K562 (cell line): Measurements from ENCODE around the gene YOD1. TPM values are rescaled to one million over a fixed set of nuclear protein-coding genes. Genes with fewer than 3 reads are reported as not detected.

ENCODE experiments used
- ATF1 ChIP-seq, 2 experiments: fragments of 450-650 bp in 1 of 2; IDR thresholded peaks; 2 replicates each; pipeline ENCODE4 v1.6.1; 2016; ENCODE audit warnings: missing compliant biosample characterization in 1 of 2, missing genetic modification characterization in 1 of 2
- CEBPG ChIP-seq, 3 experiments: fragments of 200-800 bp in 1 of 3; sonication (Bioruptor generic) in 1 of 3; sonication (generic) in 1 of 3; formaldehyde crosslinking in 1 of 3; IDR thresholded peaks in 2 of 3; conservative IDR thresholded peaks in 1 of 3; 2 replicates each; pipeline versions ENCODE4 v1.6.1 to v1.8.0; 2016 to 2022; ENCODE audit warnings: missing compliant biosample characterization in 2 of 3, missing genetic modification characterization in 2 of 3, mild to moderate bottlenecking in 1 of 3, missing genetic modification reagents in 1 of 3
- ESRRA ChIP-seq: fragments of 450-650 bp; IDR thresholded peaks from 2 replicates; pipeline ENCODE4 v1.6.1; 2014; ENCODE audit warnings: low read depth, mild to moderate bottlenecking, moderate library complexity, borderline replicate concordance
- GATAD2A ChIP-seq: fragments of 450-650 bp; IDR thresholded peaks from 2 replicates; pipeline ENCODE4 v1.6.1; 2017
- NCOA1 ChIP-seq: fragments of 450-650 bp; IDR thresholded peaks from 2 replicates; pipeline ENCODE4 v1.6.1; 2016; ENCODE audit warnings: low read depth
- NELFE ChIP-seq: IDR thresholded peaks from 2 replicates; pipeline ENCODE4 v1.6.1; 2011; ENCODE audit warnings: mild to moderate bottlenecking; ENCODE audit not compliant: insufficient read depth, insufficient read length
- POLR3A ChIP-seq: IDR thresholded peaks from 2 replicates; pipeline ENCODE4 v1.6.1; 2011; ENCODE audit warnings: borderline replicate concordance, mild to moderate bottlenecking, moderate library complexity; ENCODE audit not compliant: insufficient read length, insufficient read depth; ENCODE audit errors: extremely low read depth
- SRF ChIP-seq, 2 experiments: fragments of 250-450, 450-650 bp in 1 of 2; sonication (Bioruptor Pico) in 1 of 2; sonication (generic) in 1 of 2; formaldehyde crosslinking; IDR thresholded peaks; 2 replicates each; pipeline versions ENCODE4 v1.5.0 to v1.5.1; 2020 to 2022; ENCODE audit warnings: mild to moderate bottlenecking in 1 of 2, missing genetic modification reagents in 1 of 2
- TAF7 ChIP-seq: fragments of 450-650 bp; IDR thresholded peaks from 2 replicates; pipeline ENCODE4 v1.6.1; 2016; ENCODE audit warnings: missing genetic modification characterization, missing compliant biosample characterization
- ZNF253 ChIP-seq: fragments of 250-450 bp; sonication (Bioruptor Pico); conservative IDR thresholded peaks from 2 replicates; pipeline ENCODE4 v1.6.1; 2021; ENCODE audit warnings: mild to moderate bottlenecking
- ZNF263 ChIP-seq: sonication (generic); formaldehyde crosslinking; IDR thresholded peaks from 2 replicates; pipeline ENCODE4 v1.8.0; 2022; ENCODE audit warnings: mild to moderate bottlenecking, missing genetic modification reagents, borderline replicate concordance
- ZNF408 ChIP-seq: fragments of 250-450 bp; sonication (Bioruptor Pico); IDR thresholded peaks from 2 replicates; pipeline ENCODE4 v1.4.0; 2020; ENCODE audit warnings: low read depth, mild to moderate bottlenecking, moderate library complexity
- polyA plus RNA-seq, 8 experiments: library from polyadenylated mRNA; depleted of rRNA in 4 of 8; stranded (reverse) in 5 of 8; unstranded in 3 of 8; fragments of >200 nt; fragmentation: Nextera tagmentation in 2 of 8; fragmentation: Illumina TruSeq in 1 of 8; extraction: Ambion mirVana in 2 of 8; extraction: Trizol in 1 of 8; gene quantifications; 2 replicates each; pipeline versions ENCODE4 v1.2.1 to v1.2.3, GENCODE V29; 2011 to 2014; ENCODE audit warnings: inconsistent platforms in 1 of 8, missing spikeins in 1 of 8
- total RNA-seq, 7 experiments: library from RNA; depleted of rRNA in 6 of 7; stranded (reverse); fragments of >200 nt in 6 of 7; fragmentation: Illumina TruSeq in 2 of 7; extraction: Trizol in 2 of 7; gene quantifications; 2 replicates each; pipeline versions ENCODE4 v1.2.1 to v1.2.3, GENCODE V29; 2011 to 2021; ENCODE audit warnings: low replicate concordance in 1 of 7
- TF ChIP-seq, protein P1 (sequence below): fragments of 450-650 bp; formaldehyde crosslinking; IDR thresholded peaks from 2 replicates; pipeline ENCODE4 v1.4.0; 2020; ENCODE audit warnings: mild to moderate bottlenecking, mixed read lengths
- TF ChIP-seq, protein P2 (sequence below): fragments of 450-650 bp; IDR thresholded peaks from 2 replicates; pipeline ENCODE4 v1.6.1; 2017; ENCODE audit warnings: mild to moderate bottlenecking, moderate library complexity

Gene YOD1
- total and polyA plus RNA-seq, 9 of the 15 experiments (the other 6 are each of a cell fraction or from before 2014, with no cell fraction given): 18.2 to 78.1 (median 46.9) TPM

DNA sequence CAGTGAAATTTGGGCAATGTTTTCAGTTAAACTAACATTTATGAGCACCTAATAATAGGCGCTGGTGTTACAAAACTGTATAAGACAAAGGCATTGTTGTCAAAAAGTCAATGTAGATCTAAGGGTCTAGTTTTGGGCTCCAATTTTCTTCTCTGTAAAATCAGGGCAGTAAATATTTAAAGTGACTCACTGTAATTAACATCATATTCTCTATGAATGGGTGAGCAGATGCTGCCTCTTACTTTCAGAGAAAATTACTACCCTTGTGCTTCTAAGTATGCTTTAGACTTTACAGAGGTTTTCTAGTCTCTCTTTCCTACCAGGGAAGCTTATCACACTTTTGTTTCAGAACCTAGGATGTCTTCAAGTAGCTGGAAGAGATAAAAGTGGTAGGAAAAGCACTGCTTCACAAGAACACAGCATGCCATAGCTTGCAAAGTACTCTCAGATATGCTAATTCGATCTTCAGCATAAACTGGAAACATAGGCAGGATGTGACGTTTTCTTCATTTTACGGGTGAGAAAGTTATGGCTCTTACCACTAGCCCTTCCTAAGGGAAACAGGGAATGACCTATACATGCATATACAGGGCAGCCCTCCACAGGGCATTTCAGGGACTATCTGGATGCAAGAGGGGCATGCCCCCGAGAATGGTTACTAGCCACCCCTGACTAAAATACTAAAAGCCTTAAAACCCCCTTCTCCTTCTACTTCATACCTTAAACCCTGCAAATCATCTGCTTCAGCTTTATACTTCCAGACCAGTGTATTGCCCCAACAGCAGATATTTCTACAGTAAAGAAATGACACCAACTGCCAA is 21.1 kb downstream of the YOD1 start (continued):
- TF ChIP-seq, protein P1, sequence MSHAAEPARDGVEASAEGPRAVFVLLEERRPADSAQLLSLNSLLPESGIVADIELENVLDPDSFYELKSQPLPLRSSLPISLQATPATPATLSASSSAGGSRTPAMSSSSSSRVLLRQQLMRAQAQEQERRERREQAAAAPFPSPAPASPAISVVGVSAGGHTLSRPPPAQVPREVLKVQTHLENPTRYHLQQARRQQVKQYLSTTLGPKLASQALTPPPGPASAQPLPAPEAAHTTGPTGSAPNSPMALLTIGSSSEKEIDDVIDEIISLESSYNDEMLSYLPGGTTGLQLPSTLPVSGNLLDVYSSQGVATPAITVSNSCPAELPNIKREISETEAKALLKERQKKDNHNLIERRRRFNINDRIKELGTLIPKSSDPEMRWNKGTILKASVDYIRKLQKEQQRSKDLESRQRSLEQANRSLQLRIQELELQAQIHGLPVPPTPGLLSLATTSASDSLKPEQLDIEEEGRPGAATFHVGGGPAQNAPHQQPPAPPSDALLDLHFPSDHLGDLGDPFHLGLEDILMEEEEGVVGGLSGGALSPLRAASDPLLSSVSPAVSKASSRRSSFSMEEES (CRISPR knock-in tag): no peak
- TF ChIP-seq NELFE (no peak), TAF7 (tag) (no peak), ZNF408 (no peak), ESRRA (no peak), ZNF253 (CRISPR knock-in tag) (no peak), CEBPG (CRISPR knock-in tag; IDR thresholded peaks at IDR 0.05) (no peak), CEBPG (tag; conservative IDR thresholded peaks at IDR 0.05 in 1 of 2, IDR thresholded peaks at IDR 0.05 in 1 of 2) (0 out of 4 replicates have a peak, but pooled peaks of 1 of the 2 experiments have one; percentile 22), ZNF263 (no peak), GATAD2A (0 out of 2 replicates have a peak, but pooled peaks have one; percentile 14), ATF1 (CRISPR knock-in tag; IDR thresholded peaks at IDR 0.05) (no peak), ATF1 (tag; IDR thresholded peaks at IDR 0.05) (0 out of 2 replicates have a peak, but pooled peaks have one; percentile 25), SRF (CRISPR knock-in tag; IDR thresholded peaks at IDR 0.05) (0 out of 4 replicates have a peak, but pooled peaks of 1 of the 2 experiments have one; percentile 22), NCOA1 (no peak), POLR3A (no peak)
- TF ChIP-seq, protein P2, sequence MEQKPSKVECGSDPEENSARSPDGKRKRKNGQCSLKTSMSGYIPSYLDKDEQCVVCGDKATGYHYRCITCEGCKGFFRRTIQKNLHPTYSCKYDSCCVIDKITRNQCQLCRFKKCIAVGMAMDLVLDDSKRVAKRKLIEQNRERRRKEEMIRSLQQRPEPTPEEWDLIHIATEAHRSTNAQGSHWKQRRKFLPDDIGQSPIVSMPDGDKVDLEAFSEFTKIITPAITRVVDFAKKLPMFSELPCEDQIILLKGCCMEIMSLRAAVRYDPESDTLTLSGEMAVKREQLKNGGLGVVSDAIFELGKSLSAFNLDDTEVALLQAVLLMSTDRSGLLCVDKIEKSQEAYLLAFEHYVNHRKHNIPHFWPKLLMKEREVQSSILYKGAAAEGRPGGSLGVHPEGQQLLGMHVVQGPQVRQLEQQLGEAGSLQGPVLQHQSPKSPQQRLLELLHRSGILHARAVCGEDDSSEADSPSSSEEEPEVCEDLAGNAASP: no peak
